Endothelial cell (in vitro differentiated cells): ENCODE data around the gene MMAB. TPM values are rescaled to one million over a fixed set of nuclear protein-coding genes. Genes with fewer than 3 reads are reported as not detected.

ENCODE experiments used
- DNase-seq: peaks from one replicate; pipeline ENCODE4 v3.0.0; 2021; ENCODE audit warnings: low spot score
- H3K27ac Mint-ChIP-seq: one replicate; pipeline ENCODE4 v1.8.0; 2021; ENCODE audit warnings: mixed read lengths, inconsistent platforms; ENCODE audit not compliant: unreplicated experiment
- H3K27me3 Mint-ChIP-seq: one replicate; pipeline ENCODE4 v1.8.0; 2021; ENCODE audit warnings: mild to moderate bottlenecking, moderate library complexity, mixed read lengths, inconsistent platforms; ENCODE audit not compliant: unreplicated experiment
- H3K36me3 Mint-ChIP-seq: one replicate; pipeline ENCODE4 v1.8.0; 2021; ENCODE audit warnings: mild to moderate bottlenecking, low read depth, mixed read lengths, inconsistent platforms; ENCODE audit not compliant: unreplicated experiment
- H3K4me1 Mint-ChIP-seq: one replicate; pipeline ENCODE4 v1.8.0; 2021; ENCODE audit warnings: mild to moderate bottlenecking, mixed read lengths, inconsistent platforms; ENCODE audit not compliant: unreplicated experiment
- H3K4me3 Mint-ChIP-seq: one replicate; pipeline ENCODE4 v1.8.0; 2021; ENCODE audit warnings: mild to moderate bottlenecking, mixed read lengths, inconsistent platforms; ENCODE audit not compliant: unreplicated experiment
- H3K9me3 Mint-ChIP-seq: one replicate; pipeline ENCODE4 v1.8.0; 2021; ENCODE audit warnings: mixed read lengths, inconsistent platforms; ENCODE audit not compliant: unreplicated experiment
- CTCF ChIP-seq: fragments of 200-600 bp; sonication (generic); IDR thresholded peaks from one replicate; pipeline ENCODE4 v1.5.0; 2021; ENCODE audit warnings: antibody characterized with exemption; ENCODE audit not compliant: unreplicated experiment
- total RNA-seq: library from RNA; stranded (reverse); fragmentation: NEBNext Ultra II Directional; extraction: Animal tissue kit (Norgen Biotek cat#: 25700); gene quantifications from one replicate; pipeline ENCODE4 v1.2.1, GENCODE V29; 2021; ENCODE audit not compliant: unreplicated experiment

Gene MMAB
- total RNA-seq, 1 donor from 2014 or later: 41.6 TPM

GRCh38 chr12:109598428-109598854, 25.1 kb upstream of the MMAB start:
- H3K4me1 Mint-ChIP-seq: peaks cover 12% of the 10 kb centered on the region
- no peak for DNase-seq
- H3K27me3 Mint-ChIP-seq: no peaks in the 10 kb centered on the region
- H3K27ac Mint-ChIP-seq: no peak overlapping the region
- no peak for TF ChIP-seq CTCF
- H3K36me3 Mint-ChIP-seq: peaks cover 9% of the 10 kb centered on the region
- no peaks in the 10 kb centered on the region for H3K9me3 Mint-ChIP-seq
- H3K4me3 Mint-ChIP-seq: no peak overlapping the region

- no peaks in the 10 kb centered on the region for H3K9me3 Mint-ChIP-seq
- H3K27me3 Mint-ChIP-seq: no peaks in the 10 kb centered on the region
- H3K27ac Mint-ChIP-seq: peak overlapping the region; percentile 58
- peak overlapping the region; percentile 44 for H3K4me3 Mint-ChIP-seq
- peaks cover 9% of the 10 kb centered on the region for H3K36me3 Mint-ChIP-seq
- peaks cover 12% of the 10 kb centered on the region for H3K4me1 Mint-ChIP-seq
- TF ChIP-seq CTCF: peak; percentile 97
- peak; percentile 91 for DNase-seq
These were observed 24.6 kb upstream of the MMAB start for GRCh38 chr12:109597795-109598427.

- Mint-ChIP-seq H3K9me3 (no peaks in the 10 kb centered on the region), H3K27ac (no peak overlapping the region), H3K36me3 (peaks cover 13% of the 10 kb centered on the region), H3K4me3 (no peak overlapping the region), H3K27me3 (peaks cover 2% of the 10 kb centered on the region), H3K4me1 (peaks cover 12% of the 10 kb centered on the region)
- no peak for TF ChIP-seq CTCF
- DNase-seq: no peak
These were observed 24.1 kb upstream of the MMAB start for GRCh38 chr12:109597414-109597794.

GRCh38 chr12:109596418-109597244, 23.3 kb upstream of the MMAB start:
- Mint-ChIP-seq H3K27ac (no peak overlapping the region), H3K27me3 (peaks cover 2% of the 10 kb centered on the region), H3K9me3 (no peaks in the 10 kb centered on the region), H3K4me3 (no peak overlapping the region), H3K4me1 (peaks cover 12% of the 10 kb centered on the region), H3K36me3 (peaks cover 15% of the 10 kb centered on the region)
- DNase-seq: no peak
- no peak for TF ChIP-seq CTCF
